Esophagus squamous epithelium (tissue), 4 donors: ENCODE results near the gene MIXL1.

ENCODE experiments used
- CTCF ChIP-seq, 6 experiments: fragments of 450-650 bp in 4 of 6; fragments of 200-600 bp in 2 of 6; sonication (generic) in 2 of 6; IDR thresholded peaks; one replicate each; pipeline ENCODE4 v1.5.1; 2016 to 2019; ENCODE audit warnings: antibody characterized with exemption in 6 of 6, mild to moderate bottlenecking in 4 of 6, moderate library complexity in 4 of 6
- POLR2A ChIP-seq, 4 donors: fragments of 450-650 bp; IDR thresholded peaks; one replicate each; pipeline ENCODE4 v1.6.1; 2017; ENCODE audit warnings: antibody characterized with exemption in 4 of 4, mild to moderate bottlenecking in 4 of 4, moderate library complexity in 3 of 4

GRCh38 chr1:226236826-226237225 is 13.4 kb downstream of the MIXL1 start:
- TF ChIP-seq CTCF (IDR thresholded peaks at IDR 0.05) (no peak), POLR2A (IDR thresholded peaks at IDR 0.05) (no peak)
